SK-N-SH treated with all-trans-retinoic acid at 6 μM for 48 hours (cell line): Measurements from ENCODE around the gene MYO5C.

ENCODE experiments used
- ATAC-seq: fragments of 200-7000 bp; cut with Tn5 transposase; 3 replicates; pipeline ENCODE4 v1.9.1; 2020; ENCODE audit warnings: mild to moderate bottlenecking, moderate library complexity
- ARNTL ChIP-seq: fragments of 450-650 bp; formaldehyde crosslinking; IDR thresholded peaks from 2 replicates; pipeline ENCODE4 v1.5.0; 2020; ENCODE audit warnings: low read depth, mild to moderate bottlenecking, moderate library complexity, borderline replicate concordance
- BACH2 ChIP-seq: fragments of 250-450 bp; sonication (Bioruptor Pico); IDR thresholded peaks from 2 replicates; pipeline ENCODE4 v1.9.0; 2021; ENCODE audit warnings: mild to moderate bottlenecking, borderline replicate concordance
- CSDC2 ChIP-seq: fragments of 250-450 bp; sonication (Bioruptor Pico); IDR thresholded peaks from 2 replicates; pipeline ENCODE4 v1.5.0; 2020; ENCODE audit warnings: mild to moderate bottlenecking, moderate library complexity
- GLIS3 ChIP-seq: fragments of 250-450 bp; sonication (Bioruptor Pico); IDR thresholded peaks from 2 replicates; pipeline ENCODE4 v1.5.0; 2020; ENCODE audit warnings: mild to moderate bottlenecking, moderate library complexity
- ISL1 ChIP-seq: fragments of 250-450 bp; sonication (Bioruptor Pico); IDR thresholded peaks from 2 replicates; pipeline ENCODE4 v2.1.2; 2022; ENCODE audit warnings: mild to moderate bottlenecking, moderate library complexity
- OSR1 ChIP-seq: fragments of 250-450 bp; sonication (Bioruptor Pico); IDR thresholded peaks from 2 replicates; pipeline ENCODE4 v1.8.0; 2022; ENCODE audit warnings: moderate library complexity, mild to moderate bottlenecking, inconsistent platforms
- PPARA ChIP-seq: fragments of 250-450 bp; sonication (Bioruptor Pico); IDR thresholded peaks from 2 replicates; pipeline ENCODE4 v1.5.0; 2020; ENCODE audit warnings: mild to moderate bottlenecking, borderline replicate concordance
- RARB ChIP-seq: fragments of 250-450 bp; sonication (Bioruptor Pico); IDR thresholded peaks from 2 replicates; pipeline ENCODE4 v1.8.0; 2021; ENCODE audit warnings: mild to moderate bottlenecking, moderate library complexity
- SNAI2 ChIP-seq: fragments of 250-450 bp; sonication (Bioruptor Pico); IDR thresholded peaks from 2 replicates; pipeline ENCODE4 v1.5.0; 2020; ENCODE audit warnings: mild to moderate bottlenecking, moderate library complexity
- TCF4 ChIP-seq: fragments of 250-450 bp; sonication (Bioruptor Pico); IDR thresholded peaks from 2 replicates; pipeline ENCODE4 v1.8.0; 2021; ENCODE audit warnings: mild to moderate bottlenecking, moderate library complexity, borderline replicate concordance
- TOX ChIP-seq: fragments of 250-450 bp; sonication (Bioruptor Pico); IDR thresholded peaks from 2 replicates; pipeline ENCODE4 v1.8.0; 2021; ENCODE audit warnings: mild to moderate bottlenecking, moderate library complexity, borderline replicate concordance
- ZC3H10 ChIP-seq: fragments of 250-450 bp; sonication (Bioruptor Pico); IDR thresholded peaks from 2 replicates; pipeline ENCODE4 v1.5.1; 2021; ENCODE audit warnings: mild to moderate bottlenecking, moderate library complexity
- ZFP3 ChIP-seq: fragments of 250-450 bp; sonication (Bioruptor Pico); IDR thresholded peaks from 2 replicates; pipeline ENCODE4 v1.5.0; 2020; ENCODE audit warnings: mild to moderate bottlenecking, moderate library complexity
- ZNF565 ChIP-seq: fragments of 450-650 bp; formaldehyde crosslinking; conservative IDR thresholded peaks from 2 replicates; pipeline ENCODE4 v1.5.0; 2020; ENCODE audit warnings: low read depth, mild to moderate bottlenecking, moderate library complexity
- ZNF8 ChIP-seq: fragments of 450-650 bp; formaldehyde crosslinking; IDR thresholded peaks from 2 replicates; pipeline ENCODE4 v1.5.0; 2020; ENCODE audit warnings: mild to moderate bottlenecking, moderate library complexity
- TF ChIP-seq, protein P1 (sequence below): fragments of 250-450 bp; sonication (Bioruptor Pico); IDR thresholded peaks from 2 replicates; pipeline ENCODE4 v1.5.1; 2021; ENCODE audit warnings: mild to moderate bottlenecking, moderate library complexity
- TF ChIP-seq, protein P2 (sequence below): fragments of 250-450 bp; sonication (Bioruptor Pico); IDR thresholded peaks from 2 replicates; pipeline ENCODE4 v1.5.1; 2020; ENCODE audit warnings: low read depth, mild to moderate bottlenecking, moderate library complexity
- TF ChIP-seq, protein P3 (sequence below): fragments of 250-450 bp; sonication (Bioruptor Pico); IDR thresholded peaks from 2 replicates; pipeline ENCODE4 v1.5.0; 2020; ENCODE audit warnings: mild to moderate bottlenecking, moderate library complexity
- TF ChIP-seq, protein P4 (sequence below): fragments of 250-450 bp; sonication (Bioruptor Pico); IDR thresholded peaks from 2 replicates; pipeline ENCODE4 v1.8.0; 2021; ENCODE audit warnings: low read depth, mild to moderate bottlenecking, moderate library complexity, borderline replicate concordance
- TF ChIP-seq, protein P5 (sequence below): fragments of 250-450 bp; sonication (Bioruptor Pico); IDR thresholded peaks from 2 replicates; pipeline ENCODE4 v1.8.0; 2020; ENCODE audit warnings: mild to moderate bottlenecking, moderate library complexity, borderline replicate concordance

Gene MYO5C

DNA sequence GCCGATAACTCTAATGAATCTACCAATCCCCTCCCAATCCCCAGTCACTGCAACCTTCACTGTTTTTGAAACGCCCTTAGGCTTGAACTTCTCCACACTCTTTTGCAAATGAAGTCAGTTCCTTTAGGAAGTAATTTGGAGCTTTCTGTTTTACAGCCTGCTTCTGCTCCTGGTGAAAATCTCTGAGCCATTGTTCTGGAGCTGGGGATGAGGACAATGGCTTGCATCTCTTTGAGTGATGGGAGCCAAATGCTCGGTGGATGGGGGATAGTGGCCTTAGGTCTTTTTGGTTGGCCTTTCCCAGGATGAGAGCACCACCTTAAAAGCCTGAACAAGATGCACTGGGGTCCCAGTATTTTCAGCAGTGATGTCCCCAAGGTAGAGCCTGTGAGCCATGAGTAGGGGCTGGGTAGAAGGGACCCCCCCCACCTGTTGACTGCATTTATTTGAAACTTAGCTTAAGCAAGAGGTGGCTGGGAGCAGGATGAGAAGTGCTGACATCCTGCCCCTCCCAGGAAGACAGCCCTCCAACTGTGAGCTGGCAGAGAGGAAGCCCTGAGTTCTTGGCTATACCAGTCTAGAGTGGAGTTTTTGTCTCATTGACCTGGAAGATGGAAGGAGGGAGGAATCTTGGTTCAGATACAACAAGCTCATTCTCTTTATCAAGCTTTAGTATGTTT, 7.6 kb upstream of the MYO5C start:
- TF ChIP-seq TCF4 (CRISPR knock-in tag) (no peak), ARNTL (no peak), CSDC2 (CRISPR knock-in tag) (no peak), ZNF8 (no peak), GLIS3 (CRISPR knock-in tag) (no peak), SNAI2 (no peak), PPARA (CRISPR knock-in tag) (no peak), RARB (no peak), OSR1 (no peak), ZFP3 (CRISPR knock-in tag) (no peak), BACH2 (CRISPR knock-in tag) (no peak), TOX (no peak)
- TF ChIP-seq, protein P1, sequence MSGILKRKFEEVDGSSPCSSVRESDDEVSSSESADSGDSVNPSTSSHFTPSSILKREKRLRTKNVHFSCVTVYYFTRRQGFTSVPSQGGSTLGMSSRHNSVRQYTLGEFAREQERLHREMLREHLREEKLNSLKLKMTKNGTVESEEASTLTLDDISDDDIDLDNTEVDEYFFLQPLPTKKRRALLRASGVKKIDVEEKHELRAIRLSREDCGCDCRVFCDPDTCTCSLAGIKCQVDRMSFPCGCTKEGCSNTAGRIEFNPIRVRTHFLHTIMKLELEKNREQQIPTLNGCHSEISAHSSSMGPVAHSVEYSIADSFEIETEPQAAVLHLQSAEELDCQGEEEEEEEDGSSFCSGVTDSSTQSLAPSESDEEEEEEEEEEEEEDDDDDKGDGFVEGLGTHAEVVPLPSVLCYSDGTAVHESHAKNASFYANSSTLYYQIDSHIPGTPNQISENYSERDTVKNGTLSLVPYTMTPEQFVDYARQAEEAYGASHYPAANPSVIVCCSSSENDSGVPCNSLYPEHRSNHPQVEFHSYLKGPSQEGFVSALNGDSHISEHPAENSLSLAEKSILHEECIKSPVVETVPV (CRISPR knock-in tag) = no peak
- TF ChIP-seq, protein P2, sequence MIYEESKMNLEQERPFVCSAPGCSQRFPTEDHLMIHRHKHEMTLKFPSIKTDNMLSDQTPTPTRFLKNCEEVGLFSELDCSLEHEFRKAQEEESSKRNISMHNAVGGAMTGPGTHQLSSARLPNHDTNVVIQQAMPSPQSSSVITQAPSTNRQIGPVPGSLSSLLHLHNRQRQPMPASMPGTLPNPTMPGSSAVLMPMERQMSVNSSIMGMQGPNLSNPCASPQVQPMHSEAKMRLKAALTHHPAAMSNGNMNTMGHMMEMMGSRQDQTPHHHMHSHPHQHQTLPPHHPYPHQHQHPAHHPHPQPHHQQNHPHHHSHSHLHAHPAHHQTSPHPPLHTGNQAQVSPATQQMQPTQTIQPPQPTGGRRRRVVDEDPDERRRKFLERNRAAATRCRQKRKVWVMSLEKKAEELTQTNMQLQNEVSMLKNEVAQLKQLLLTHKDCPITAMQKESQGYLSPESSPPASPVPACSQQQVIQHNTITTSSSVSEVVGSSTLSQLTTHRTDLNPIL (CRISPR knock-in tag) = no peak
- TF ChIP-seq, protein P3, sequence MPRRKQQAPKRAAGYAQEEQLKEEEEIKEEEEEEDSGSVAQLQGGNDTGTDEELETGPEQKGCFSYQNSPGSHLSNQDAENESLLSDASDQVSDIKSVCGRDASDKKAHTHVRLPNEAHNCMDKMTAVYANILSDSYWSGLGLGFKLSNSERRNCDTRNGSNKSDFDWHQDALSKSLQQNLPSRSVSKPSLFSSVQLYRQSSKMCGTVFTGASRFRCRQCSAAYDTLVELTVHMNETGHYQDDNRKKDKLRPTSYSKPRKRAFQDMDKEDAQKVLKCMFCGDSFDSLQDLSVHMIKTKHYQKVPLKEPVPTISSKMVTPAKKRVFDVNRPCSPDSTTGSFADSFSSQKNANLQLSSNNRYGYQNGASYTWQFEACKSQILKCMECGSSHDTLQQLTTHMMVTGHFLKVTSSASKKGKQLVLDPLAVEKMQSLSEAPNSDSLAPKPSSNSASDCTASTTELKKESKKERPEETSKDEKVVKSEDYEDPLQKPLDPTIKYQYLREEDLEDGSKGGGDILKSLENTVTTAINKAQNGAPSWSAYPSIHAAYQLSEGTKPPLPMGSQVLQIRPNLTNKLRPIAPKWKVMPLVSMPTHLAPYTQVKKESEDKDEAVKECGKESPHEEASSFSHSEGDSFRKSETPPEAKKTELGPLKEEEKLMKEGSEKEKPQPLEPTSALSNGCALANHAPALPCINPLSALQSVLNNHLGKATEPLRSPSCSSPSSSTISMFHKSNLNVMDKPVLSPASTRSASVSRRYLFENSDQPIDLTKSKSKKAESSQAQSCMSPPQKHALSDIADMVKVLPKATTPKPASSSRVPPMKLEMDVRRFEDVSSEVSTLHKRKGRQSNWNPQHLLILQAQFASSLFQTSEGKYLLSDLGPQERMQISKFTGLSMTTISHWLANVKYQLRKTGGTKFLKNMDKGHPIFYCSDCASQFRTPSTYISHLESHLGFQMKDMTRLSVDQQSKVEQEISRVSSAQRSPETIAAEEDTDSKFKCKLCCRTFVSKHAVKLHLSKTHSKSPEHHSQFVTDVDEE (CRISPR knock-in tag) = no peak
- TF ChIP-seq, protein P4, sequence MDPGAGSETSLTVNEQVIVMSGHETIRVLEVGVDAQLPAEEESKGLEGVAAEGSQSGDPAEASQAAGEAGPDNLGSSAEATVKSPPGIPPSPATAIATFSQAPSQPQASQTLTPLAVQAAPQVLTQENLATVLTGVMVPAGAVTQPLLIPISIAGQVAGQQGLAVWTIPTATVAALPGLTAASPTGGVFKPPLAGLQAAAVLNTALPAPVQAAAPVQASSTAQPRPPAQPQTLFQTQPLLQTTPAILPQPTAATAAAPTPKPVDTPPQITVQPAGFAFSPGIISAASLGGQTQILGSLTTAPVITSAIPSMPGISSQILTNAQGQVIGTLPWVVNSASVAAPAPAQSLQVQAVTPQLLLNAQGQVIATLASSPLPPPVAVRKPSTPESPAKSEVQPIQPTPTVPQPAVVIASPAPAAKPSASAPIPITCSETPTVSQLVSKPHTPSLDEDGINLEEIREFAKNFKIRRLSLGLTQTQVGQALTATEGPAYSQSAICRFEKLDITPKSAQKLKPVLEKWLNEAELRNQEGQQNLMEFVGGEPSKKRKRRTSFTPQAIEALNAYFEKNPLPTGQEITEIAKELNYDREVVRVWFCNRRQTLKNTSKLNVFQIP (CRISPR knock-in tag) = no peak
- ATAC-seq = no peak

DNA sequence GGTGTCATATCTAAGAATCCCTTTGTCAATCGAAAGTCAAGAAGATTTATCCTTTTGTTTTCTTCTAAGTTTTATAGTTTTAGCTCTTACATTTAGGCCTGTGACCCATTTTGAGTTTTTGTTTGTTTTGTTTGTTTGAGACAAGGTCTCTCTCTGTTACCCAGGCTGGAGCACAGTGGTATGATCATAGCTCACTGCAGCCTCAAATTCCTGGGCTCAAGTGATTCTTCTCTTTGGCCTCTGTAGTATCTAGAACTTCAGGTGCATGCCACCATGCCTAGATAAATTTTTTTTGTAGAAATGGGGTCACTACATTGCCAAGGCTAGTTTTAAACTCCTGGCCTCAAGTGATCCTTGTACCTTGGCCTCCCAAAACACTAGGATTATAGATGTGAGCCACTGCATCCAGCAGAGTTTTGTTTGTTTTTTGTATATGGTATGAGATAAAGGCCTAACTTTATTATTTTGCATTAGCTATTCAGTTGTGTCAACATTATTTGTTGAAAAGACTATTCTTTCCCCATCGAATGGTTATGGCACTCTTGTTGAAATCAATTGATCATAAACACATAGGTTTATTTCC, 5.8 kb upstream of the MYO5C start:
- ATAC-seq = no peak
- no peak for TF ChIP-seq OSR1
- TF ChIP-seq GLIS3 (CRISPR knock-in tag) = no peak
- TF ChIP-seq, protein P1 (CRISPR knock-in tag) = no peak
- TF ChIP-seq, protein P3 (CRISPR knock-in tag) = no peak
- TF ChIP-seq TOX = no peak
- TF ChIP-seq ZC3H10 (CRISPR knock-in tag) = no peak
- TF ChIP-seq PPARA (CRISPR knock-in tag) = no peak
- TF ChIP-seq TCF4 (CRISPR knock-in tag) = no peak
- no peak for TF ChIP-seq ZFP3 (CRISPR knock-in tag)
- TF ChIP-seq ZNF8 = no peak
- TF ChIP-seq BACH2 (CRISPR knock-in tag) = no peak
- TF ChIP-seq, protein P5, sequence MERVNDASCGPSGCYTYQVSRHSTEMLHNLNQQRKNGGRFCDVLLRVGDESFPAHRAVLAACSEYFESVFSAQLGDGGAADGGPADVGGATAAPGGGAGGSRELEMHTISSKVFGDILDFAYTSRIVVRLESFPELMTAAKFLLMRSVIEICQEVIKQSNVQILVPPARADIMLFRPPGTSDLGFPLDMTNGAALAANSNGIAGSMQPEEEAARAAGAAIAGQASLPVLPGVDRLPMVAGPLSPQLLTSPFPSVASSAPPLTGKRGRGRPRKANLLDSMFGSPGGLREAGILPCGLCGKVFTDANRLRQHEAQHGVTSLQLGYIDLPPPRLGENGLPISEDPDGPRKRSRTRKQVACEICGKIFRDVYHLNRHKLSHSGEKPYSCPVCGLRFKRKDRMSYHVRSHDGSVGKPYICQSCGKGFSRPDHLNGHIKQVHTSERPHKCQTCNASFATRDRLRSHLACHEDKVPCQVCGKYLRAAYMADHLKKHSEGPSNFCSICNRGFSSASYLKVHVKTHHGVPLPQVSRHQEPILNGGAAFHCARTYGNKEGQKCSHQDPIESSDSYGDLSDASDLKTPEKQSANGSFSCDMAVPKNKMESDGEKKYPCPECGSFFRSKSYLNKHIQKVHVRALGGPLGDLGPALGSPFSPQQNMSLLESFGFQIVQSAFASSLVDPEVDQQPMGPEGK (CRISPR knock-in tag) = no peak
- TF ChIP-seq, protein P4 (CRISPR knock-in tag) = no peak
- no peak for TF ChIP-seq ZNF565 (CRISPR knock-in tag)
- no peak for TF ChIP-seq SNAI2
- TF ChIP-seq CSDC2 (CRISPR knock-in tag) = no peak
- no peak for TF ChIP-seq ISL1
